Urothelium cell line (cell line): ENCODE measurements around the gene TGFB1I1.
"Not testable (repeated sequence)": the region's sequence is repeated elsewhere in the genome, so short reads cannot be mapped to it uniquely, and the experiment has no call there.

ENCODE experiments used
- DNase-seq: peaks from one replicate; pipeline ENCODE4 v3.0.0; 2011; ENCODE audit warnings: low spot score, mixed read lengths
- FAIRE-seq: peaks from 2 replicates; lab custom pipeline; 2011; peaks lifted over from hg19 to GRCh38; lab: Jason Lieb, UNC

The TGFB1I1 gene

GRCh38 chr16:31471875-31472708 lies at the start of gene TGFB1I1:
TGFB1I1 (plus strand) TSS chr16:31472152; CDS start chr16:31472189, 37 bp downstream.
- FAIRE-seq (no peak), DNase-seq (peak; percentile 54)

GRCh38 chr16:31423241-31423640 lies 48.7 kb upstream of the TGFB1I1 start:
- no peak for FAIRE-seq
- no peak for DNase-seq

GRCh38 chr16:31423801-31424200 lies 48.2 kb upstream of the TGFB1I1 start:
- DNase-seq (no peak), FAIRE-seq (no peak)

GRCh38 chr16:31427441-31428278 lies 44.3 kb upstream of the TGFB1I1 start:
- FAIRE-seq = peak; percentile 9
- peak; percentile 86 for DNase-seq

GRCh38 chr16:31428279-31428597 lies 43.7 kb upstream of the TGFB1I1 start, which contains the start of gene COX6A2:
COX6A2 (minus strand) TSS chr16:31428360; CDS start chr16:31428325, 35 bp downstream.
- DNase-seq (no peak), FAIRE-seq (no peak)

- FAIRE-seq (no peak), DNase-seq (no peak)
Measured at GRCh38 chr16:31428638-31429247, 43.2 kb upstream of the TGFB1I1 start.

- DNase-seq (no peak), FAIRE-seq (no peak)
Measured at GRCh38 chr16:31429314-31429713, 42.6 kb upstream of the TGFB1I1 start.

- DNase-seq (no peak), FAIRE-seq (no peak)
Measured at GRCh38 chr16:31429796-31430195, 42.2 kb upstream of the TGFB1I1 start.

GRCh38 chr16:31430380-31431052 lies 41.4 kb upstream of the TGFB1I1 start:
- DNase-seq (no peak), FAIRE-seq (no peak)

- FAIRE-seq (no peak), DNase-seq (no peak)
Measured at GRCh38 chr16:31435341-31436220, 36.4 kb upstream of the TGFB1I1 start.

GRCh38 chr16:31436221-31437045 lies 35.5 kb upstream of the TGFB1I1 start:
- FAIRE-seq = no peak

GRCh38 chr16:31438414-31438813 lies 33.5 kb upstream of the TGFB1I1 start:
- DNase-seq (no peak), FAIRE-seq (no peak)

More at GRCh38 chr16:31436221-31437045, 35.5 kb upstream of the TGFB1I1 start:
- DNase-seq = no peak

GRCh38 chr16:31439023-31439422 lies 32.9 kb upstream of the TGFB1I1 start:
- FAIRE-seq = not testable (repeated sequence)

GRCh38 chr16:31439519-31439918 lies 32.4 kb upstream of the TGFB1I1 start:
- FAIRE-seq (no peak), DNase-seq (no peak)

More at GRCh38 chr16:31439023-31439422, 32.9 kb upstream of the TGFB1I1 start:
- not testable (repeated sequence) for DNase-seq

GRCh38 chr16:31440516-31441184 lies 31.3 kb upstream of the TGFB1I1 start:
- DNase-seq = no peak
- FAIRE-seq = no peak

GRCh38 chr16:31441956-31442355 lies 30.0 kb upstream of the TGFB1I1 start:
- no peak for FAIRE-seq
- no peak for DNase-seq

GRCh38 chr16:31445931-31446330 lies 26.0 kb upstream of the TGFB1I1 start:
- not testable (repeated sequence) for DNase-seq, FAIRE-seq

GRCh38 chr16:31451201-31451600 lies 20.8 kb upstream of the TGFB1I1 start:
- DNase-seq (no peak), FAIRE-seq (no peak)
